Activated T-helper 2 cell treated with anti-CD3 and anti-CD28 coated beads, Interferon-gamma antibody, Interleukin-2, Interleukin-4, amounts not matched to agents 10 μg/mL and 5 μg/mL and 100 μg/mL, durations not matched to agents 14 hours and 24 hours and 36 hours (primary cell): ENCODE results near the gene ZFP90. TPM values are rescaled to one million over a fixed set of nuclear protein-coding genes. Genes with fewer than 3 reads are reported as not detected.

ENCODE experiments used
- DNase-seq: peaks from one replicate; pipeline ENCODE4 v3.0.0; 2021; ENCODE audit warnings: low spot score
- H3K27ac Mint-ChIP-seq: one replicate; pipeline ENCODE4 v1.8.0; 2021; ENCODE audit warnings: mixed read lengths
- H3K27me3 Mint-ChIP-seq: one replicate; pipeline ENCODE4 v1.8.0; 2021; ENCODE audit warnings: low read depth, mixed read lengths
- H3K36me3 Mint-ChIP-seq: one replicate; pipeline ENCODE4 v1.8.0; 2021; ENCODE audit warnings: low read depth, mixed read lengths
- H3K4me1 Mint-ChIP-seq: one replicate; pipeline ENCODE4 v1.8.0; 2021; ENCODE audit warnings: low read depth, mixed read lengths
- H3K4me3 Mint-ChIP-seq: one replicate; pipeline ENCODE4 v1.8.0; 2021; ENCODE audit warnings: low read depth, mild to moderate bottlenecking, moderate library complexity, mixed read lengths
- H3K9me3 Mint-ChIP-seq: one replicate; pipeline ENCODE4 v1.8.0; 2021; ENCODE audit warnings: mixed read lengths
- intact Hi-C: fragments of 100-400 bp; cut with micrococcal nuclease; formaldehyde crosslinking; loops from one replicate; pipeline ENCODE4 v1.15.1; 2023
- total RNA-seq: library from RNA; stranded (reverse); gene quantifications from 2 replicates; pipeline ENCODE4 v1.2.3, GENCODE V29; 2022

ZFP90 gene
- total RNA-seq, 1 donor from 2014 or later: 19.4 TPM

- no peak for DNase-seq
- Mint-ChIP-seq H3K36me3 (no peaks in the 10 kb centered on the region), H3K4me1 (no peaks in the 10 kb centered on the region), H3K27me3 (peaks cover 21% of the 10 kb centered on the region), H3K27ac (no peak overlapping the region), H3K4me3 (no peak overlapping the region), H3K9me3 (no peaks in the 10 kb centered on the region)
- intact Hi-C loops: no loop called here
Observed at GRCh38 chr16:68506331-68507053, 32.6 kb upstream of the ZFP90 start.

GRCh38 chr16:68508013-68508412 lies 31.1 kb upstream of the ZFP90 start:
- Mint-ChIP-seq H3K27me3 (peaks cover 21% of the 10 kb centered on the region), H3K4me3 (no peak overlapping the region), H3K36me3 (no peaks in the 10 kb centered on the region), H3K27ac (no peak overlapping the region), H3K9me3 (no peaks in the 10 kb centered on the region), H3K4me1 (peaks cover 3% of the 10 kb centered on the region)
- DNase-seq: no peak
- intact Hi-C loops: no loop called here

DNA sequence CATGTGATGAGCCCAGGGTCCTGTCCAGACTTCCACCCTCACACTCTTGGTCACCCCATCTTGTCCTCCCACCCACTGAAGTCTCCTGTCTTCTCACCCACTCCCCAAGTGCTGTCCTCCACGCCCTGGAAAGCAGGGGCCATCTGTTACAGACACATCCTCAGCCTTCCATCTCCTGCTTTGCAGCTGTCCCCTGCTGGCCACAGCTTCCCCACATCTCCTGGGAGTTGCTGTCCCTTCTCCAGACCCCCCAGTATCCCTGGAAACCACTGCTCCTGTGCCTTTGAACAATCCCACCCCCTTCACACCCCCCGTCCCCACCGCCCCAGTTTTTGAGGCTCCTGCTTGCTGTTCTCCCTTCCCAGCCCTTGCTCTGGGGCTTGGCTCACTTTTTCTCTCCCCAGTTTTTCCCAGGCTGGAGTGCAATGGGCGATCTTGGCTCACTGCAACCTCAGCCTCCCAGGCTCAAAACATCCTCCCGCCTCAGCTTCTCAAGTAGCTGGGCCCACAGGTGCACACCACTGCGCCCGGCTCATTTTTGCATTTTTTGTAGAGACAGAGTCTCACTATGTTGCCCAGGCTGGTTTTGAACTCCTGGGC lies 30.4 kb upstream of the ZFP90 start:
- H3K4me3 Mint-ChIP-seq: no peak overlapping the region
- H3K36me3 Mint-ChIP-seq: no peaks in the 10 kb centered on the region
- H3K4me1 Mint-ChIP-seq: peaks cover 3% of the 10 kb centered on the region
- peaks cover 17% of the 10 kb centered on the region for H3K27me3 Mint-ChIP-seq
- H3K9me3 Mint-ChIP-seq: no peaks in the 10 kb centered on the region
- DNase-seq: no peak
- H3K27ac Mint-ChIP-seq: no peak overlapping the region
- intact Hi-C loops: no loop called here

GRCh38 chr16:68509381-68509780 lies 29.7 kb upstream of the ZFP90 start:
- Mint-ChIP-seq H3K27ac (no peak overlapping the region), H3K36me3 (no peaks in the 10 kb centered on the region), H3K9me3 (no peaks in the 10 kb centered on the region), H3K4me3 (no peak overlapping the region), H3K27me3 (peaks cover 17% of the 10 kb centered on the region), H3K4me1 (peaks cover 3% of the 10 kb centered on the region)
- DNase-seq: no peak
- intact Hi-C loops: no loop called here

DNA sequence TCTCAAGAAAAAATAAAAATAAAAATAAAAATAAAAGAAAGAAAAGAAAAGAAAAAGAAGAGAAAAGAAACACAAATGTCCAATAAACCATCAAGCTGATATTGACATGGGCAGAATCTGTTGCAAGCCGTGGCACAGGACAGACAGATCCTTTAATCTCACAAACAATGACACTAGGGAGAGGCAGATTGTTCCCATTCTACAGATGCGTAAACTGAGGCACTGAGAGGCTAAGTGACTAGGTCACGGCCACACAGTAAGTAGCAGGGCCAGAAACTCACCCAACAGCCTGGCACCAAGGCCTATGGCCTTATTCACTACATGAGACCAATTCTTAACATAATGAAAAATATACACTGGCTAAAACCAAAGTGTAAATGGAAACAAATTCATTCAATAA lies 28.3 kb upstream of the ZFP90 start:
- DNase-seq: no peak
- intact Hi-C loops: loop anchor here (1.0 to 10.0 kb wide), 4 partner anchors 66 to 266 kb away; partner anchors contain the start of gene PLA2G15
- Mint-ChIP-seq H3K9me3 (no peaks in the 10 kb centered on the region), H3K27ac (no peak overlapping the region), H3K4me1 (peaks cover 3% of the 10 kb centered on the region), H3K27me3 (peaks cover 19% of the 10 kb centered on the region), H3K4me3 (no peak overlapping the region), H3K36me3 (no peaks in the 10 kb centered on the region)

GRCh38 chr16:68512183-68512582 lies 26.9 kb upstream of the ZFP90 start:
- intact Hi-C loops: loop anchor here (10.0 kb wide), 1 partner anchor 267 kb away; the partner anchor contains the start of gene PLA2G15
- no peak for DNase-seq
- H3K9me3 Mint-ChIP-seq: no peaks in the 10 kb centered on the region
- no peak overlapping the region for H3K27ac Mint-ChIP-seq
- no peak overlapping the region for H3K4me3 Mint-ChIP-seq
- H3K27me3 Mint-ChIP-seq: peaks cover 19% of the 10 kb centered on the region
- H3K4me1 Mint-ChIP-seq: peaks cover 3% of the 10 kb centered on the region
- no peaks in the 10 kb centered on the region for H3K36me3 Mint-ChIP-seq

DNA sequence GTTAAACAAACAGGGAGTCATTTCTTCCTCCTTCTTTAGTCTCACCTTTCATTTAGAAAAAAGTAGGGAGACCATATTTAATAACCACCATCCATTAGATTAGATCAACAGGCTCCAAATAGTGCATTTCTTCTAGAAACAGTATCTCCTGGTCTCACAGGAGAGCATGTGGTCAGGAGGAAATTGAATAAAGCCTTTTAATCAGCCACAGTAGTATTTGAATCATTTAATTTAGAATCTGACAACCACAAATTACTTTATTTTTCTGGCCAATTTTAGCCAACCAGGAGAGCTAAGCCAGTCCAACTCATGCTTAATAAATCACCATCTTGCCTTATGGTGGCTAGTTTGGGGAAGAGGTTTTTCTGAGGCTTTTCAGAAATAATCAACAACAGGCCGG lies 26.3 kb upstream of the ZFP90 start:
- intact Hi-C loops: loop anchor here (10.0 kb wide), 1 partner anchor 268 kb away; the partner anchor contains the start of gene PLA2G15
- peaks cover 3% of the 10 kb centered on the region for H3K4me1 Mint-ChIP-seq
- H3K9me3 Mint-ChIP-seq: no peaks in the 10 kb centered on the region

GRCh38 chr16:68514511-68514910 lies 24.6 kb upstream of the ZFP90 start:
- intact Hi-C loops: loop anchor here (10.0 kb wide), 1 partner anchor 270 kb away; the partner anchor contains the start of gene PLA2G15
- Mint-ChIP-seq H3K9me3 (no peaks in the 10 kb centered on the region), H3K4me3 (no peak overlapping the region), H3K27me3 (peaks cover 6% of the 10 kb centered on the region), H3K27ac (no peak overlapping the region), H3K4me1 (peaks cover 3% of the 10 kb centered on the region), H3K36me3 (no peaks in the 10 kb centered on the region)
- no peak for DNase-seq

More for the DNA sequence above, 26.3 kb upstream of the ZFP90 start:
- no peak for DNase-seq
- no peak overlapping the region for H3K4me3 Mint-ChIP-seq
- H3K27ac Mint-ChIP-seq: no peak overlapping the region
- H3K27me3 Mint-ChIP-seq: peaks cover 17% of the 10 kb centered on the region
- H3K36me3 Mint-ChIP-seq: no peaks in the 10 kb centered on the region

GRCh38 chr16:68517606-68518166 lies 21.4 kb upstream of the ZFP90 start:
- Mint-ChIP-seq H3K27me3 (peaks cover 7% of the 10 kb centered on the region), H3K4me3 (no peak overlapping the region), H3K9me3 (no peaks in the 10 kb centered on the region), H3K36me3 (no peaks in the 10 kb centered on the region), H3K27ac (no peak overlapping the region), H3K4me1 (peaks cover 5% of the 10 kb centered on the region)
- intact Hi-C loops: loop anchor here (10.0 kb wide), 1 partner anchor 273 kb away; the partner anchor contains the start of gene PLA2G15
- DNase-seq: no peak

DNA sequence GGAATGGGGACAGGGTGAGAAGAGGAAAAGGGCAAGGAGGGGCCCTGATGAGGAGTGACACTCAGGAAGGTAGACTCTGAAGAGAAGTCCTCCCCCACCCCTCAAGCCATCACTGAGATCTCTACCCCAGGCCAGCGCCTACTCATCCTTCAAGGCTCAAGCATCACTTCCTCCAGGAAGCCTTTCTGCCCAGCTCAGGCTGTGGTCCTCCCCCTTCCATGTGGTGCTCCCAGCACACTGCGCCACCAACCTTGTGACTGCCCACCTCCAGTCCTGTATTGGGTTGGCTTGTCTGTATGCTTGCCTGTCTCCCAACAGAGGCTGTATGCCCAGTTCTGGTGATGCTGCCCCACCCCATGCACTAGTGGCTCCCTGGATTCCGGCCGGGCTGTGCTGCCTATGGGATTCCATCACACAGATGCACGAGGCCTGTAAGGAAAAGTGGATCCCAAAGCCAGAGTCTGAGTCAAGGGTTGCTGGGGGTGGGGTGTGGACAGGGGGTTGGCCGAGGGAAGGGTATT lies 19.8 kb upstream of the ZFP90 start:
- Mint-ChIP-seq H3K9me3 (no peaks in the 10 kb centered on the region), H3K27ac (no peak overlapping the region), H3K36me3 (no peaks in the 10 kb centered on the region), H3K27me3 (peaks cover 7% of the 10 kb centered on the region), H3K4me3 (no peak overlapping the region), H3K4me1 (peaks cover 5% of the 10 kb centered on the region)
- DNase-seq: no peak
- intact Hi-C loops: loop anchor here (10.0 kb wide), 1 partner anchor 274 kb away; the partner anchor contains the start of gene PLA2G15

- H3K9me3 Mint-ChIP-seq: no peaks in the 10 kb centered on the region
Observed at GRCh38 chr16:68520649-68521086, 18.4 kb upstream of the ZFP90 start.

GRCh38 chr16:68524069-68524820 lies 14.8 kb upstream of the ZFP90 start:
- H3K4me3 Mint-ChIP-seq: no peak overlapping the region
- peaks cover 6% of the 10 kb centered on the region for H3K27me3 Mint-ChIP-seq
- H3K4me1 Mint-ChIP-seq: peaks cover 11% of the 10 kb centered on the region
- no peaks in the 10 kb centered on the region for H3K36me3 Mint-ChIP-seq
- no peak overlapping the region for H3K27ac Mint-ChIP-seq
- intact Hi-C loops: loop anchor here (10.0 kb wide), 1 partner anchor 141 kb away; no protein-coding TSS in a partner anchor
- no peak for DNase-seq
- no peaks in the 10 kb centered on the region for H3K9me3 Mint-ChIP-seq

More at GRCh38 chr16:68520649-68521086, 18.4 kb upstream of the ZFP90 start:
- H3K4me3 Mint-ChIP-seq: peak overlapping the region; percentile 21
- H3K36me3 Mint-ChIP-seq: no peaks in the 10 kb centered on the region
- H3K4me1 Mint-ChIP-seq: peaks cover 5% of the 10 kb centered on the region
- DNase-seq: peak; percentile 84
- intact Hi-C loops: loop anchor here (1.0 to 10.0 kb wide), 2 partner anchors 8 to 144 kb away; no protein-coding TSS in a partner anchor
- H3K27me3 Mint-ChIP-seq: peaks cover 5% of the 10 kb centered on the region
- no peak overlapping the region for H3K27ac Mint-ChIP-seq
